Stimulated activated CD4-positive, alpha-beta T cell treated with anti-CD3 and anti-CD28 coated beads, TNF-alpha, amount 100 ng/mL, for 24 hours (primary cell): ENCODE measurements around the gene TTN.
"Not testable (repeated sequence)": the region's sequence is repeated elsewhere in the genome, so short reads cannot be mapped to it uniquely, and the experiment has no call there.

Source experiments
- DNase-seq, 3 experiments: peaks; one replicate each; pipeline ENCODE4 v3.0.0-alpha.2; 2020; ENCODE audit warnings: low read depth in 3 of 3

TTN gene

DNA sequence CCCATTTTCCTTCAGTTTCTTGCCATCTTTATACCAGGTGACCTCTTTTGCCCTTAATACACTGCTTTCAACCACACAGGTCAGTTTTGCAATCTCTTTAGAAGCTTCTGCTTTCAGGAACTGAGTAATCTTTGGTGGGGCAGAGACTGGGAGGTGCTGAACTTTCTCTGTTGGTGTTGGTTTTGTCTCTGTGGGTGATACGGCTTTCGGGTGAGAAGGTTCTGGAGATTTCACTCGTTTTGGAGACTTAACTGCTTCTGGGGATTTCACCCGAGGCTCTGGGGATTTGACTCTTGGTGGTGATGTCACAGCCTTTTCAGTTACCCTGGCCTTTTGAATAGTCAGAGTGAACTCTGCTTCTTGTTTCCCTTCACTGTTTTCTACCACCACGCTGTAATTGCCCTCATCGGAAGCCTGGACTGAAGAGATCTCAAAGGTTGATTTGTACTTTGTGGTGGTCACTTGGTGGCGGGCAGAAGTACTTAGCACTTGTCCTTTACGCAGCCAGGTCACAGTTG lies 276.5 kb downstream of the TTN start:
- DNase-seq, result peak in 1 of 3 experiments; percentile 25

DNA sequence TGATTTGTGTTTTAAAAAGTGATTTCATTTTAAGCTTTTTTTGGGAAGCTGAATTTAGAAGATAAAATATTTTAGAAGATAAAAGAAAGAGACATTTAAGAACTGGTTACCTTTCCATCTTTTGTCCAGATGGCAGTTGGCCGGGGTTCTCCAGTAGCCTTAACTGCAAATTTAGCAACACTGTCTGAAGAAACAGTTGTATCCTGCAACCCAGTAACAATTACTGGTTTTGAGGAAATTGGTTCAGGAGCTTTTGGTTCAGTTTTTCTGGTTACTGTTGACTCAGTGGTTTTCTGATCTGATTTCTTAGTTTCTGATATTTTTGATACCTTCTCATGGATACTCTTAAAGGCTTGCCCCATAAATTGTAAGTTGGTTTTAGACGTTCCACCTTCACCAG lies 277.1 kb downstream of the TTN start:
- DNase-seq, result no peak

DNA sequence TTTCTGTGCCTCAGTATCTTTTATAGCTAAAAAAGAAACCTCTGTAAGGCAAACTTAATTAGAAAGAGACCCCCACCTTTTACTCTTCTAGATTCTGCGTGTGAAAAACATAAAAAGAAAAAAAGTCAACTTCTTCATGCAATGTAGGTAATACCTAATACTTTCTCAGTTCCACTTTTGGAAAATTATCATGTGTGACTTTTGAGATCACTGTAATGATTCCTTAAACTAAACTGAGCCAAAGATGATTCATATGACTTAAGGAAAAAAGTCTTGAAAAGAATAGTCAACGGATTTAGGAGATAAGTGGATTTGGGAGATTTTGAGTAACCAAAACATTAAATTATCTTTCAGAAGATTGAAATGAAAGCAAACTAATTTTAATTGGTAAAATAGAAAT lies 278.0 kb downstream of the TTN start:
- DNase-seq, result no peak

DNA sequence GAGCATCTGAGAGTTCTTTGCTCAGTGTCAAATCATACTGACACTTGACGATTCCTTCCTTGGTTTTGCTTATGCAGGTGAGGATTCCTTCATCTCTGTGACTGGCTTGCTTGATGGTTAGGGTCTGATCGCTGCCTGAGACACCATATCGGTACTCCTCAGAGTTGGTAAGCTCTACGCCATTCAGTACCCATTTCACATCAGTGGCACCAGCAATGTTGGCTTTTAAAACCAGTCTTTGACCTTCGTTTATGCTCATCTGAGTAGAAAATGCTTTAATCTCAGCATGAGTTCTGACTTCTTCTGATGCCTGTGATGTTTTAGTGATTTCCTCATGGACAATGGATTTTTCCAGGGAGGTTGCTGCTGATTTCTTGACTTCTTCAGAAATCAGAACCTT lies 278.6 kb downstream of the TTN start:
- DNase-seq, result no peak

DNA sequence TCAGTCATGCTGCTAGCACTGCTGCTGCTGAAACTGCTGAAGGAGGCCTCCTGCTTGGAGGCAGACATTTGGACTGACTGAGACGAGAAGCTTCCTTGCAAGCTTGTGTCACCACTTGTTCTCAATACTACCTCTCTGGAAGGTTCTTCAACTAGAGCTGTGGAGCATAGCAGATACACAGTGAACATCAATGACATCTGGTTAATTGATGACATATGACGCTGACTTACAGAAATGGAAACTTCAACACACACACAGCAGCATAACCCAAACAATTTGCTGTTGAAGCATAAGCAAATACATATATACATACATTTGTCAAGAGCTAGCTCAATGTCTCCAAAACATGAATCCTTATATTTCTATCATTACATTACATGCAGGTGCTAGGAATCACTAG lies 279.6 kb downstream of the TTN start:
- DNase-seq, result no peak

DNA sequence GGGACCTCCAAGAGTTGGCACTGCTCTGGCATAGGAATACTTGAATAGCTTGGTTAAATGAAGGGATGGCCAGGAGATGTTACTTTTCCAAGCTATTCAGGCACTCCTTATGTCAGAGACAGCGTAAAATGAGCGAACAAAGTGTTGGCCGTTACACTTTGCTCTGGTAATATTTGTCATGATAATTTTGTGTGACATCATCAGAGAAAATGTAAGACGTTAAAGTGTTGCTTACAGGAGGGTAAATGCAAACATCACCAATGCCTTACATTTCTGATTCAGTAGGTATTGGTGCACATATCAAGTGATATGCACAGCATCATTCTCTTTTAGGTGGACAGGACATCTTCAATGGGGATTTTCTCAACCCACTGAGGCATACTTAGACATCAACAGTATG lies 281.0 kb downstream of the TTN start:
- no peak for DNase-seq

DNA sequence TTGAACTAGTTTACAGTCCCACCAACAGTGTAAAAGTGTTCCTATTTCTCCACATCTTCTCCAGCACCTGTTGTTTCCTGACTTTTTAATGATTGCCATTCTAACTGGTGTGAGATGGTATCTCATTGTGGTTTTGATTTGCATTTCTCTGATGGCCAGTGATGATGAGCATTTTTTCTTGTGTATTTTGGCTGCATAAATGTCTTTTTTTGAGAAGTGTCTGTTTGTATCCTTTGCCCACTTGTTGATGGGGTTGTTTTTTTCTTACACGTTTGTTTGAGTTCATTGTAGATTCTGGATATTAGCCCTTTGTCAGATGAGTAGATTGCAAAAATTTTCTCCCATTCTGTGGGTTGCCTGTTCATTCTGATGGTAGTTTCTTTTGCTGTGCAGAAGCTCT lies 281.8 kb downstream of the TTN start:
- not testable (repeated sequence) for DNase-seq

DNA sequence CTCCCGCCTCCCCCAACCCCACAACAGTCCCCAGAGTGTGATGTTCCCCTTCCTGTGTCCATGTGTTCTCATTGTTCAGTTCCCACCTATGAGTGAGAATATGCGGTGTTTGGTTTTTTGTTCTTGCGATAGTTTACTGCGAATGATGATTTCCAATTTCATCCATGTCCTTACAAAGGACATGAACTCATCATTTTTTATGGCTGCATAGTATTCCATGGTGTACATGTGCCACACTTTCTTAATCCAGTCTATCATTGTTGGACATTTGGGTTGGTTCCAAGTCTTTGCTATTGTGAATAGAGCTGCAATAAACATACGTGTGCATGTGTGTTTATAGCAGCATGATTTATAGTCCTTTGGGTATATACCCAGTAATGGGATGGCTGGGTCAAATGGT lies 282.2 kb downstream of the TTN start:
- DNase-seq, result not testable (repeated sequence)

DNA sequence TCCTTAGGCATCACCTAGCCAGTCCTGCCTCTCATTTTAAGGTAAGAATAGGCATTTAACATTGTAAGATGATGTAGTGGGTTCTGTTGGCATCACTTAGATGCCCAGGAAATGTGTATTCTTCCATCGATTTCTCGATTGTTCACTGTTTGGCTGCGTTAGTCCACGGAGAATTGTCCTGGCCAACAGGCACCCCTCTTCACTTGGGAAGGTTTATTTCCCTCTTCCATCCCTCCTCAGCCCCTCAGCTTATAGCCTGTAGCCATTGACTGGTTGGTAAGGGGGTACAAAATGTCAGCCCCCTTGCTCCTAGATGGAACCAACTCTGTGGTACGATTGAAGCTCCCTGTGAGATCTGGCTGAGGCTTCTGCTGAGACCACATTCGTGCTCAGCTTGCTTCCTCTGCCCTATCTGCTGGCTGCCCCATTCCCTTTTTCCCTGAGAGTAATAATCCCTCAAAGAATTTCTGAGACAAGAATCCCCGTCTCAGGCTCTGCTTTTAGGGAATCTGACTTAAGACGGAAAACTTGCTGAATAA lies 283.6 kb downstream of the TTN start:
- no peak for DNase-seq

DNA sequence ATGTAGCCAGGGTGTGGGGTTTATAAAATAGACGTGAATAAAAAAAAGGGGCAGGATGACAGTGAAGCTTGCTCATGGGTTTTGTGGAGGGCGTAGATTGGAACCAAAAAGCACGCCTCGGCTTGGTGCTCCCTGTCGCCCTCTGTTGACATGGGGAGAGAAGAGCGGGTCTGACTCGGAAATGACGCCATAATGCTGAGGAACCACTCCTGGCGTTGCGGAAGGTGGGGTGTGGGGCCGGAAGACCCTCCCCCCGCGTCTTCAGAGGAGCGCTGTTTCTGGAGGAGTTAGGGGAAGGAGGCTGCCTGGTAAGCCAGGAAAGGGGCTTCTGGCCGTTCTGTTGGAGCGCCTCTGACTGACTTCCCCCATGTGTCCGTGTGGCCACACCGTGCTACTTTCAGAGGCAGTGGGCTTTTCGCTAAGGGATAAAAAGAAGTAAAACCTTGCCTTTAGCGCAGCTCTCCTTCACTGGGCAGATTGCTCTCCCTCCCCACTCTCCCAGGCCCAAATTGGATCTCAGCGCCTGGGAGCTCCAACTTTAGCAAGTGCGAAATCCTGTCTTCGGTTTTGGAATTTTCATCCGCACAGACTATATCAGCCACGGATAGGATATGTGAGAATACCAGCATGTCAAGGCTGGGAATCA lies 284.1 kb downstream of the TTN start:
- peak; percentile 56 to 70 (median 65) for DNase-seq

DNA sequence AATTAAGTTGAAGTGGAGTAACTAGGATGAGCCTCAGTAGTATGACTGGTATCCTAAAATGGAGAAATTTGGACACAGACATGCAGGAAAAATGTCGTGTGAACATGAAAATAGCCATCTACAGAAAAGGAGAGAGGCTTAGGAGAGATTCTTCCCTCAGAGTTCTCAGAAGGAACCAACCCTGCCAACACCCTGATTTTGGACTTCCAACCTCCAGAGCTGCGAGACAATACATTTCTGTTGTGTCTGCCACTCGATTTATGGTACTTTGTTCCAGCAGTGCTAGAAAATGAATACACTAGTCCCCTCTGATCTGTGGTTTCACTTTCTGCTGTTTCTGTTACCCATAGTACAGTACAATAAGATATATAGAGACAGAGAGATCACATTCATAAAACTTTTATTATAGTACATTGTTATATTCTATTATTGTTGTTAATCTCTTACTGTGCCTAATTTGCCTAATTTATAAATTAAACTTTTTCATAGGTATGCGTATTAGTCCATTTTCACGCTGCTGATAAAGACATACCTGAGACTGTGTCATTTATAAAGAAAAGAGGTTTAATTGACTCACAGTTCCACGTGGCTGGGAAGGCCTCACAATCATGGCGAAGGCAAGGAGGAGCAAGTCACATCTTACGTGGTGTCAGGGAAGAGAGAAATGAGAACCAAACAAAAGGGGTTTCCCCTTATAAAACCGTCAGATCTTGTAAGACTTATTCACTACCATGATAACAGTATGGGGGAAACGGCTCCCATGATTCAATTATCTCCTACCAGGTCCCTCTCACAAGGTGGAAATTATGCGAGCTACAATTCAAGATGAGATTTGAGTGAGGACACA lies 285.7 kb downstream of the TTN start:
- DNase-seq, result peak in 1 of 3 experiments; percentile 33

DNA sequence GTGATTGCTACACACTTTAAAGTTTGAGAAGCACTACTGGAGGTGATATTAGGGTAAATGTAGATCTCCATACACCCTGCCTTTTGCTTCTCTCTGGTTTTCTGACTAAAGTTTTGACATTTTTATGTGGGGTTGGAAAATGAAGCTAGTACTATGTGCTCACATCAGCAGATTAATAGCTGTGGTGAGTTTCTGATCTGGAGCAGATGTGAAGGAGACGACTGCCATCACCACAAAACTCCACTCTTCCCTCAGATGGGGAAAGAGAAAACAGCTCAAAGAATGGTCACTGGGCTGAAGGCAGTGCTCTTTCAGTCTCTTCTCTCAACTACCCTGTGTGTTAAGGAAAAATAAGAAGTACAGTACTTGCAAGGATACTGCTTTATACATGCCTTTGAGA lies 289.7 kb downstream of the TTN start:
- no peak for DNase-seq

DNA sequence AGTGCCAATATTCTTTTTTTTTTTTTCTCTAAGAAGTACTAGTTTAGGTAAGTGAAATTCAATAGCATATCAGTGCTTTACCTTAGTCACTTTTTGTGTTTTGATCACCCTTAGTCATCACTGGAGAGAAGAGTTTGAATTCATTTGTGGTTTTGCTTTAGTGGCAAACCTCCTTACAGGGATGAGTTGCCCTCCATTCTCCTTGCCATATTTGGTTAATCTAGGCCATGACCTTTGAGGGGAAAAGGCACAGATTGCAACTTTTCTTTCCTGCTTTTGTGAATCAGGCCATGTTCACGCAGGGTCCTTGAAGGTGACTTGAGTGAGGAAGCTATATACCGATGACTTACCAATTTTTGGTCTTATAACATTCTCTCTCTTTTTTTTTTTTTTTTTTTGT lies 292.6 kb downstream of the TTN start:
- DNase-seq, result peak in 2 of 3 experiments; percentile 19 to 36

DNA sequence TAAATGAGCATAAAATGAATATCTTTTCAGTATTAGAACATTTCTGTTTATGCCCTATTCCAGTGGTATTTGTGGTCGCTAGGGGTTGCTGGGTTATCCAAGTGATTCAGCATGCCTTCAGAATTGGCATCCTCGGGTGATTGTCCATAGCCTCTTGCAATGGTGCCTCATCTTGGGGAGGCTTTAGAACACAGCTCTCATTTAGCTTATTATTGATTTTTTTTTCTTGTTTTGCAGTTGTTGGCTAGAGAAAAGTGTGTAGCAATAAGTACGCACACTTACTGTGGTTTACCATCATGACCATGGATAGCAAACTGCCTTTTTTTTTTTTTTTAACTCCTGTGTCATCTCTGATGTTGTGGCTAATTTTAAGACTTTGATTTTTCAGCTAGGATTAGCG lies 293.3 kb downstream of the TTN start:
- DNase-seq, result no peak

DNA sequence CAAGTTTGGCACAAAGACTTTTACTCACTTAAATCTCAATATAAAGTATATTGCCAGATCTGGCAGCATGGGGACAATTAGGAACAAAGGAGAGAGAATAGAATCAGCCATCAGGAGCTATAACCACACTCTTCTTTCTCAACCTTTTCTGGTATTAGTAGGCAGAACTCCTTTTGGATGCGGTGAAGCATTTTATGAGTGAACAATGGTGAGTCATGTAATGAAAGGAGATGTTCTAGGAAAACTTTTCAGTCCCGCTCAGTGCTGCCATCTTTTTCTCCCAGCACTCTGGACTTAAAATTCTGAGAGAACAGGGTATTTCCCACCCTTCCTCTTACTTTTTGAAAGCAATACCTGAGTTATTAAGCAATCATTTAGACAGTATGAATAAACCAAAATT lies 294.7 kb downstream of the TTN start:
- no peak for DNase-seq

DNA sequence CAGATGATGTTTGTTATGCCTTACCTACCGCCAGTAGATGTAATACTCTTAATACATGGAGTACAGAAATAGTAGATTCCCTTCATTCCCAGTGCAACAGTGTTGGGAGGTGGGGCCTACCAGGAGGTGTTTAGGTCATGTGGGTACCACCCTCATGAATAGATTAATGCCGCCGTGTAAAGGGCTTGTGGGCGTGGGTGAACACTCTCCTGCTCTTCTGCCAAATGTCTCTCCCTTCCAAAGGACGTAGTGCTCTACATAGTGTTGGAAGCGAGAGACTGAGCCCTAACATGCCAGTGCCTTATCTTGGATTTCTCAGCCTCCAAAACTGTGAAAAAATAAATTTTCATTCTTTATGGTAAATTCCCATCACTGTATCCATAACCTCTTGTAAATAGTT lies 296.8 kb downstream of the TTN start:
- DNase-seq, result no peak

DNA sequence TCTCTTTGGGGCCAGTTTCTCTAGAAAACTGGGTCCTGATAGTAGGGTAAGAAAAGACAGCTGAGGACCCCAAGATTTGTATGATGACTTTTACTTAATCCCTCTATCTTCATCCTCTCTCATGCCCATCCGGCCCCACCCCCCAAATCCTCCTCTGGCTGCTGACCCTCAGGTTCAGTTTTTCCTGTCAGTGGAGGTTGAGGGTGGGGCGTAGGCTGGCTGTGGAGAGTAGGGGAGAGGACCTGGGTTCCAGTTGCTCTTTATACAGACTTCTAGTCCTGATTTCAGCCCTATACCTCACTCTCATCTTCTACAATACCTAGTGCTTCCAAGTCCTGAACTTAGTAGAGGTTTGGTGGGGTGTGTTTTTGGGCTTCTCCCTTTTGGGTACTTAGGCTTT lies 298.6 kb downstream of the TTN start:
- no peak for DNase-seq

DNA sequence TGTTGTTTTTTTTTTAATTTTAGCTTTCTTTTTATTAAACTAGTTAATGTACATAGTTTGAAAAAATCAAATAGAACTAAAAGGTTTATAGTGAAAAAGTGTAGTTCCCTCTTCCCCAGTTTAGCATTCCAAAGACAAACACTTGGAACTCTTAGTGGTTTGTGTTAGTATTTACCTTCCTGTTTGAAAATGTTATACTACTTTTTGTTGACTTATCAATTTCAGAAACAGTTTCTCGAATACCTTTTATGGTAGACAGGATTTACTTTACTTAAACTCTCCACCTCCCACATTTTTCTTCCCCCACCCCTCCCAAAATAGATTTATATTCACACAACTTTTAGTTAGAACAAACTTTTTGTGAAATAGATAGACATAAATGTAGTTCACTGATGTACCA lies 300.3 kb downstream of the TTN start:
- no peak for DNase-seq

DNA sequence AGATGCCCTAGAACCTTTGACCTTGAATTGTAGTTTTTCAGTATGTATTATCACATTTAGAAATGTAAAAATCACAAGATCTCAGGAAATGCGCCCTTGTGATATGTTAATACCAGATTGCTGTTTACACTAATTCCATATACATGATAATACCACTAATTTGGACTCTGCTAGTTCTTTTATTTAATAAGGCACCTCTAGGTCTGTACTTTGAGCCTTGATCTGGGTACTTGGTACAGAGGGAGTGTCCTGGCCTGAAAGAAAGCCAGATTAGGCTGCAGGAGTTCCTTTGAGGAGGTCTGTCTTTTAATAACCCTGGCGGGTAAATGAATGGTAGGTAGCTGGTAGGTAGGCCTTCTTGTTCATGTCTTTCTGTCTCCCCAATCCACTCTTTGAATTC lies 300.7 kb downstream of the TTN start:
- DNase-seq, result no peak

DNA sequence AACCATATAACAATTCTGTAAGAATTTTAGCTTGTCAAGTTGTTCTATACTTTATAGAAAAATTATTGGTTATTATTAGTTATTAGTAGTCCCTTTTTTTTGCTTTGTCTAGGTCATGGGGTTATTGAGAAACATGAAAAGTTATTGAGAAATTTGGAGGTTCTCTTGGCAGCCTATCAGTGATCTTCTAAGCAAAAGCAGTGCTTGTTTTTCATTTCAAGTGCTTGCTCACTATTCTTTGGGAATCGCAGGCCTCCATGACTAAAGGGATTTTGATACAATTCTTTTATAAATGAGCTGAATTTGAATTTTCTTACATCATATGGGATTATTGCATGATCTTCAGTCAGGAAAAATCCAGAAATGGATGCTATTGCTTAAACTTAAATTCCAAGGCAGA lies 301.1 kb downstream of the TTN start:
- no peak for DNase-seq

DNA sequence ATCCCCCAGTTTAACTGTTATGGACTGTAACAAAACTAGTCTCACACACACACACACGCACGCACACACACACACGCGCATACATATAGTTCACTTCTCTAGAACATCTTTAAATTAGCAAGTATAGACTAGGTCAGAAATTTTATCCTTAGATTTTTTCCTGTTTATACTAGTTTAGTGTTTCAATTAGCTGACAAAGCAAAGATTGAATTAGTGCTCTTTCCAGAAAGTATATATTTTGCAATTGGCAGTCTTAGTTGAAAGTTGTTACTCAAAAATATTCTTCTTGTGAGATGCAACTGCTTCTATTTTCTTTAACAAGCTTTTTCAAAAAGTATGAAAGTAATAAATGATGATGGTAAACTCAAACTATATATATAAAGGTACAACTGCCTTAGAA lies 304.5 kb downstream of the TTN start:
- DNase-seq, result no peak

DNA sequence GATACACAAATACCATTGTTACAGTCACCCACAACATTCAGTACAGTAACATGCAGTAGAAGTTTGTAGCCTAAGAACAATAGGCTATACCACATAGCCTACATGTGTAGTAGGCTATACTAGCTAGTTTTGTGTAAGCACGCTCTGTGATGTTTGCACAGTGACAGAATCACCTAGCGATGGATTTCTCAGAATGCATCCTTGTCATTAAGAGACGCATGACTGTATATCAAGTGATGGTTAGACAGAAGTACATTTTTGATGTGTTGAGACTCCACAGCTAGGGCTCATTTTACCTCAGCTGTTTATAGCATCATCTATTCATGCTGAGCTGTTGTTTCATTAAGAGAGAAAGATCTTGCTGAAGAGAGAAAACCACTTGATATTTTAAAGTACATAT lies 307.6 kb downstream of the TTN start:
- no peak for DNase-seq

DNA sequence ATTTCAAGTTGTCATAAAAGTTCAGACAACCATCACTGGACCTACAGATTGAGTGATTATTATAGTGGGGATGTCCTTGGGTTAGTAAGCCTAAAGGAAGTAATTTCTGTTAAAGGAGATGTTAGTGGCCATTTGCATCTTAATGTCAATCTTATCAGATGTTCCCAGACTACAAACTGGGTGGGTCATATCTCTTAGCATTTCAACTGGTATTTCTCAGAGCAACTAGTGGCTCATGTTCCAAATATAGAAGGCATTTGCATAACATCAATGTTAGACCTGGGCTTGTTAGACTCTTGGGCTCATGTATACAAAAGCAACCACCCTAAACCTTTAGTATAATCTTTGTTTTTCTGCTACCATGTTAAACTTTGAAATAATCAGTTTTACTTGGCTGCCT lies 309.1 kb downstream of the TTN start:
- no peak for DNase-seq
